ENCODE results near the gene HOXD11.

HOXD11 gene

DNA sequence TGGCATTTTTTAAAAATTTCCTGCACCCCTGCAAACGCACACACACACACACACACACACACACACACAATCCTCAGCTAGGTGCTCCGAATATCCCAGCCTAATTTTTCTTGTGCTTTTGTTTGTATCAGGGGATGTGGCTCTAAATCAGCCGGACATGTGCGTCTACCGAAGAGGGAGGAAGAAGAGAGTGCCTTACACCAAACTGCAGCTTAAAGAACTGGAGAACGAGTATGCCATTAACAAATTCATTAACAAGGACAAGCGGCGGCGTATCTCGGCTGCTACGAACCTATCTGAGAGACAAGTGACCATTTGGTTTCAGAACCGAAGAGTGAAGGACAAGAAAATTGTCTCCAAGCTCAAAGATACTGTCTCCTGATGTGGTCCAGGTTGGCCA lies 12.7 kb upstream of the HOXD11 start:
- DNase-seq = no peak

DNA sequence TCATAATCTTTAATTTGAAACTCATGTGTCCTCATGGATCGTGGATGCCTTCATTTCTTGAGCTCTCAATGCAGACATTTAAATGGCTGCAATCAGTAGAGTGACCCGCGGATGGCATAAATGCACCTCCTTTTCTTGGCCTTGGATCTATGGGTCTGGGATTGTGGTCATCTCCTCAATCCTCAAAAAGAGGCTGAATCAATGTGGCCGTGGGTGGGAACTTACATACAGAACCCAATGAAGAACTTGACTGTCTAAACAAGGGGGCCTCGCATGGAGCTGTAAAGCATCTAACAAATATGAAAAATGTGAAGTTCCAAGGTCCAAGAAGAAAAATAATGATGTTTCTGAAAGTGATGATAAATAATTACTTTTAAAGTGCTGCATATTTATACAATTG lies 11.7 kb upstream of the HOXD11 start:
- no peak for DNase-seq

DNA sequence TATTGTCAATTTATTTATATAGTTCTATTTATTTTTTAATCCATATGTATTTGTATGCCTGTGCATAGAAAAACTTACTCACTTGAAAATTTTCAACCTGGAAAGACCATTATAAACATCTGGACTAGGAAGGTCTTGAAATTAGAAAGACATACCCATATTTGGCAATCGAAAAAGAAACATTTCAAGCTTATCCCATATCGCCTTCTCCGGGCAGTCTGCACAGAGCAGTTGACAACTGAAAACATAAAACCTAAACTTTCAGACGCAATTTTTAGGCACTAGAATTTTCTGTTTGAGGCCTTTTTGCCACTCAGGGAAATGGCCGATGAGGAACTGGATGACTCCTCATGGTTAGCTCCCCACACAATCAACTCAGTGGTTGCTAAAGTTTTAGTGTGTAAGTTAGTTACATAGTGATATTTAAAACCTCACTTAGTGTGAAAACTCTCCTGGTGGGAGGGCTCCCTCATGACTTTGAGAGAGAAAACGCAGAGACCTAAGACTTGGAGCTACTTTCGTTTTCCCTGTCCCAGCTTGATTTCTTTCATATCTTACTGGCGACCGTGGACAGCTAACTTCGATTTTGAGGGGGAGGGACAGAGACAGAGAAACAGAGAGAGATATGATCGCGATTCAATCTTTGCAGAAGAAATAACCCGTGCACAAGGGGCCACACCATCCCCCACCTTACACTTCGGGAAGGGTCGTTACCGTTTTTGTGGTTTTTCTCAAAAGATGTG lies 10.7 kb upstream of the HOXD11 start:
- no peak for DNase-seq

DNA sequence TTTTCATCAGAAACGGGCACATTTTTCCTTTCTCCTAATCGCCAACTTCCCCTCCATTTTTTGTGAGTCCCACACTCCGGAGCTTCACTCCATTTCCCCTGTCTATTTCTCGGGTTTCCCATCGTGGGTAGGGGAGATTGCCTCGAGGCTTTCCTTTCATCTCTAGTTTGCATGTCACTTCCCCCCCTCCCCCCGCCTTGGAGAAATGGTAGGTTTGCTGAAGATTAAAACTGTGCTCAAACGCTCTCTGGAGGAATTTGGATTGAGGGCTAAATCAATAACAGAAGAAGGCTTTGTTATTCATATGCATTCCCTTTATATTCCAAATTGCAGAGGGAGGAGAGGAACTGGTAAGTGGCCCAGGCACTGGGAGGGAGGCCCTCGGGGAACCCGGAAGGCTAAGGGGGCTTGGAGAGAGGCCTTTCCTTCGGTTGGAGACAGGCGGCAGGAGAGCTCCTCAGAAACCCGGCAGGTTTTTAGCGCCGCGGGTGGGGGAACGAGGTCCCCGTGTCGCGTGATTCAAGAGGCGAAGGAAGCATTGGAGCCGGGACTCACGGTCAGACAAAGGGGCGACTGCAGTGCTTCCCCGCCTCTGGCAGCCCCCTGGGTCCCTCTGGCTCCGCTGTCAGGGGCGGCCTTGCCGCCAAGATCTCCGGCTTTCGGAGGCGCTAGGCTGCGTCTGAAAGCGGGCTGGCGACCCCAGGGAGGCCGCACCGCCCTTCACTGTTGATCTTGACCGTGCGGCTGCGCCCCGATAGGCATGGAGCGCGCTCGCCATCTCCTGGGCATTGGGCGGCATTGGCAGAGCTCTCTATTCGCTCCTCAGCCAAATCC lies 9.9 kb upstream of the HOXD11 start:
- peak; percentile 36 for DNase-seq

DNA sequence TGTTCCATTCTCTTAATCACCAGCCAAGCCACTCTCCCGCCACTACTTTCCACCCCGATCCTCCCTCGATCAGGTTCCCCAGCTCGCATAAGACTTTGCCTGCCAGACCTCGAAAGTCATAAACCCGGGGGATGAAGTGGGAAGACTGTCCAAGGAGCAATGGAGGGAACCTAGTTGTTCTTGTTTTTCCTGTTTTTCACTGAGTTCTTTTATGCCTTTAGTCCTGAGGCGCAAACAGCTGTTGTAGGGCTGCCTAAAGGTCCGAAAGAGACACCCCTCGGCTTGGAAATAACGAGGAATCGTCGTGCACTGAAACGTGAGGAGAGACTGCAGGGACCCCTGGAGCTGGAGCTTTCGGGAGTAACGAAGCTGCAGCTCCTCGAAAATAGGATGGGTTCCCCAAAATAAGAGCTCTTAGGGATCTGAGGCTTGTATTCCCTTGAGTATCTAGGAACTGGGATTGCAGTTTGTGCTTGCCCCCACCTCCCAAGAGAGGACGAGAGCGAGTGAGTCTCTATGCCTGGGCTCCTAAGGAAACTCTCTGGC lies 9.2 kb upstream of the HOXD11 start:
- no peak for DNase-seq

DNA sequence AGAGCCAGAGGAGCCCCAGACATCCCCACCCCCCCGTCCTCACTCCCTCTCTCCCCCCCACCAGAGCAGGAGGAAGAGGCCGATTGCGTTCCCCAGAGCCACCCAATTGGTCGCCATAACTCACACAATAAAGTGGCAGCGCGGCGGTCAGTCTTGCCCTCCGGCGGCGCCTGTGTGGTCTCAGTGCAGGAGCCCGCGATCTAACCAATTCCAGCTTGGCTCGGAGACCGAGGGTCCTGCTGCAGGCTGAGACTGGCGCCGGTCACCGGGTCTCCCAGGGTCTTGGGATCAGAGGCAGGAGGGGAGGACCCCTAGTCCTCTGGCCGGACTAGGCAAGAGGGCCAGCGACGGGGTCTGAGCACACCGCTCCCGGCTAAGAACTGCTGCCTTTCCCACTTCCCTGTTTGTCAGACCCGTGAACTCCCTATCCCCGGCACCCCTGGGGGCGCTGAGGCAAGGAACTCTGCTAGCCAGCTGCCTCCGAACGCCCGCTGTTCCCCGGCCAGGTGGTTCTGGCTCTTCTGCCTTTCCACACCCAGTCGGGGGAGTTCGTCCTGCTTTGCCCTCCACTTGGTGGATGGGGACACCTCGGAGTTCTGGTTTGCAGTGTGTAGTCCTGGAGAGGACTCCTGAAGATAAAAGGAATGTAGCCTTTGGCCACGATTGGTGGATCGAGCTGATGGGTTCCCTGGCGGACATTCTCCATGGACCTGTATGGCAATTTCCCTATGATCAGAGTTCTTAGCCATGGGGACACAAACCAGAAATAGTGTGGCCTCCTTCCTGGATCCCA lies 8.5 kb upstream of the HOXD11 start:
- DNase-seq = no peak

DNA sequence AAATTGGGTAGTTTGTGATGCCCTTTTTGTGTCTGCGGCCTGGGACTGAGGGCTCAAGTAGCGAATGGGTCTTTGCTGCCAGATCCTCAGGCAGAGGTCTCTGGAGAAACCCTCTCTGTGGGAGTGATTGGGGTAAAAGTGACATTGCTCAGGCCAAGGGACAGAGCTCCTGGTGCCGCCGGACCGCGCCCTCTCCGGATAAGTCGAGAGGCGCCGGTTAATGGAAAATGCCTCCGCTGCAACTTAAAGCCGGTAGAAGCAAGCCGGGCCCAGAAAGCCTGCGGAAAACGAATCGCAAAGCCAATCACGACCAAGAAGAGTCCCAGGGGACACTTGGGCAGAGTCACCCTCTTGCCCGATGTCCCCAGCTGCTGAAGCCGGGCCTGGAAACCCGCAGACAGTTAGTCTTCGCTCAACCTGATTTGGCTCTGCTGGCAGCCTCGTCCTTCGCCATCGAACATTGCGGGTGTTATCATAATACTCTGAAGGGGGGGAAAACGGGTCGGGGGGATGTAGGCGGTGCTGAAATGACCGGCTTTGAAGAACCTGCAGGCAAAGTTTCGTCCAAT lies 7.8 kb upstream of the HOXD11 start:
- DNase-seq = no peak

DNA sequence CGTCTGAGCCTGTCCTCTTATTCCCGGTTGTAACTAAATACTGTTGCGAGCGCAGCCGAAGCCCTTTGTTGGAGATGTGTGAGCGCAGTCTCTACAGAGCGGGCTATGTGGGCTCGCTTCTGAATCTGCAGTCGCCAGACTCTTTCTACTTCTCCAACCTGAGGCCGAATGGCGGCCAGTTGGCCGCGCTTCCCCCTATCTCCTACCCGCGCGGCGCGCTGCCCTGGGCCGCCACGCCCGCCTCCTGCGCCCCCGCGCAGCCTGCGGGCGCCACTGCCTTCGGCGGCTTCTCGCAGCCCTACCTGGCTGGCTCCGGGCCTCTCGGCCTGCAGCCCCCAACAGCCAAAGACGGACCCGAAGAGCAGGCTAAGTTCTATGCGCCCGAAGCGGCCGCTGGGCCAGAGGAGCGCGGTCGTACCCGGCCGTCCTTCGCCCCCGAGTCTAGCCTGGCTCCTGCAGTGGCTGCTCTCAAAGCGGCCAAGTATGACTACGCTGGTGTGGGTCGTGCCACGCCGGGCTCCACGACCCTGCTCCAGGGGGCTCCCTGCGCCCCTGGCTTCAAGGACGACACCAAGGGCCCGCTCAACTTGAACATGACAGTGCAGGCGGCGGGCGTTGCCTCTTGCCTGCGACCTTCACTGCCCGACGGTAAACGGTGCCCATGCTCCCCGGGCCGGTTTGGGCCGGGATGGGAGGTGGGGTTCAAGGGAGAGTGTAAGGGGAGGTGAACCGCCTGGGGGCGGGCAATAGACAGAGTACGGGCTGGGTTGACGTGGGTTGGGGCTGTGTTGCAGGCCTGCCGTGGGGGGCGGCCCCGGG lies 7.1 kb upstream of the HOXD11 start, which contains the start of gene HOXD12:
Gene HOXD12 (plus strand): TSS at position 68 of the 819 bp plus-strand sequence. CDS start 7 bp downstream, at position 75.
- no peak for DNase-seq

DNA sequence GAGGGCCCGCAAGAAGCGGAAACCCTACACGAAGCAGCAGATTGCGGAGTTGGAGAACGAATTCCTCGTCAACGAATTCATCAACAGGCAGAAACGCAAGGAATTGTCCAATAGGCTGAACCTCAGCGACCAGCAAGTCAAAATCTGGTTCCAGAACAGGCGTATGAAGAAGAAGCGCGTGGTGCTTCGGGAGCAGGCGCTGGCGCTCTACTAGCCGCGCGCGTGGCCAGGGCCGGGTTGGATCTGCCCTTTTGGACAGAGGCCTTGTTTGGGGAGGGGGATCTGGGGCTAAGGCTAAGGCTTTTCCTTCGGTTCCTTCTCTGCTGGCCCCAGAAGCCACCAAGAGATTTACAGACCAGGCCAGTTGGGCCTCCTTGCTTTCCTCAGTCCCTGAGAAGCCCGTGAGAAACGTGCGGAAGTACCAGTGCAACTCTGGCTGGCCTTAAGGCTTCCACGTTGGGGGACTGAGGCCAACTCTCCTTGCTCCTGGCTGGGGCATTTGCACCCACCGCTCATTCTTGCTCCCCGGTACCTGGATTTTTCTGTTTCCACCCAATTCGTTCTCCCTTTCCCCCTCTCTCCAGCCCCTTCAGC lies 6.4 kb upstream of the HOXD11 start:
- no peak for DNase-seq

DNA sequence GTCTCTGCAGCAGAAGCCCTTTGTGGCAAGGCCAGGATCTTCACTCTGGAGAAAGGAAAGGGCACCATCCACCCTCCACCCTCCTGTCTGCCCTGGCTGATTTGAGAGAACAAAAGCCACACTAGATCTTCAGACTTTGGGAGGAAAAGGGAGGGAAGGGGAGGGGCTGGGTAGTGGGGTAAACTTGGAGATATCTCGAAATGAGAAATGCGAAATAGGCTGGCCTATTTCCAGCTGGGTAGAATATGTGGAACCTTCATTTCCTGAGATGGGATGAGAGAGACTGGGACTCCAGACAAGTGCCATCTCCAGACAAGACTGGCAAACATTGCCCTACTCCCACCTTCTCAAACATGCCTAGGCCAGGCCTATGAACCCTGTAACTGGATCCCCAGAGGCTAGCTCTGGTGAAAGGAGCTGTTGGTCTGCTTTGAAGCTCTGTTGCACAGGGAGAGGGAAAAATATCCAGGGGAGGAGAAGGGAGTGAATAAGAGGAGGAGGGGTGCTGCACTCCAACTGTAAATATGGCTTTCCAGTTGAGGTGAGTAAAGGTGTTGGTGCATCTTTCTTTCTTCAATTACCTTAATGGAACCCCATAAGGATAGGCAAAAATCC lies 5.8 kb upstream of the HOXD11 start:
- no peak for DNase-seq

DNA sequence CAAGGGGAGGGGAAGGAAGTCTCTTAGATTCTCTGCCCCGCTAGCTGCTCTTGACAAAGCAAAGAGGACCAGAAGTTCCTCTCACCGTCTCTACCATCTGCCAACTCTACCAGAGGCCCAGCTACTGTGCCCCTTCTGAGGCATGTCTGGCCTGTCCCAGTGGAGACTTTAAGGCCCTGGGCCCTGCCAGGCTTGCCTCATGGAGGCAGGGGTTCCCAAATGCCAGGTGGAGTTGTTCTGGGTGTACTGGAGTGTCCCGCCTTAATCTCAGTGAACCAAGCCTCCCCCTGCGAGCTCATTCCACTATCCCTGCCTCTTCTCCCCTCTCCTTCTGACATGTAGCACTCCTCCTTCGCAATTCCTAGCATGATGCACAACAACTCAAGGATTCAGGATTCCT lies 5.2 kb upstream of the HOXD11 start:
- no peak for DNase-seq

DNA sequence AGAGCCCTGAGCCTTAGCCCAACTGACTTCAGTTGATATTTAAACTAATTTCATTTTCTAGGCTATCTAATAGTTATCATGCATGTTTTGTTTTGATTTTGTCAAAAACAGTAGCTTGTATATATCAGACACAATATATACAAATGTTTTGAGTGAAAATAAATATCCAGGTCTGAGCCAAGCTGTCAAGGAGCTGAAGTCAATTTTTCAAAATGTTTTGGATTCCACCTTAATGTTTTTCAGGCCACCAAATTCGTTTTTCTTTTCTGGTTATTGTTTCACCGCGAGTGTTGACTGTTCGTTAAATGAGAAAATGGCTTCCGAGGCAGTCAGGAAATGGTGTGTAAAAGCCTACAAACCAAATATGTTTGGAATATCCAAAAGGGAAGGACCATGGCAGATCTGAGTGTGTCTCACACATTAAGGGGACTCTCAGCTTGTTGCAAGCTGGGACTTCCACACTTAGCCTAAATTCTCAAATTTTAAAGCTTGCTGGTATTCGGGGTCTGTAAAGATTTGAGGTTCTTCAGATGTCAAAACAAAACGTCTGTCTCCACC lies 4.7 kb upstream of the HOXD11 start:
- DNase-seq = no peak

DNA sequence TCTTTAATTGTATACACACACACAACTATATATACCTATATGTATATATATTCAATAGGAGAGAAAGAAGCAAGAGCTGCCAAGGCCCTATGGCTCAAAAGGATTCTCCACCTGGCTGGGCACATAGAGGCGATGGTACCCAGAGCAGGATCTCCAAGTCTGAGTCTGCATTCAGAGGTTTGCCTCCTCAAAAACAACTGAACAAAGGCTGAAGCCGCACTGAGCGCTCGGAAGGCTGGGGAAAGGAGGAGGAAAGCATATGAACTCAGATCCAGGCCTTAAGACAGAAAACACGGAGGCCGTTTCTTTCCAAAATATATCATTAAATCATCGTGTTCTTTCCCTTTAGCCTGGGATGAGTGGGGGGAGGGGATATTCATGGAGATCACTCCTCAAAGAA lies 3.9 kb upstream of the HOXD11 start:
- DNase-seq = no peak

DNA sequence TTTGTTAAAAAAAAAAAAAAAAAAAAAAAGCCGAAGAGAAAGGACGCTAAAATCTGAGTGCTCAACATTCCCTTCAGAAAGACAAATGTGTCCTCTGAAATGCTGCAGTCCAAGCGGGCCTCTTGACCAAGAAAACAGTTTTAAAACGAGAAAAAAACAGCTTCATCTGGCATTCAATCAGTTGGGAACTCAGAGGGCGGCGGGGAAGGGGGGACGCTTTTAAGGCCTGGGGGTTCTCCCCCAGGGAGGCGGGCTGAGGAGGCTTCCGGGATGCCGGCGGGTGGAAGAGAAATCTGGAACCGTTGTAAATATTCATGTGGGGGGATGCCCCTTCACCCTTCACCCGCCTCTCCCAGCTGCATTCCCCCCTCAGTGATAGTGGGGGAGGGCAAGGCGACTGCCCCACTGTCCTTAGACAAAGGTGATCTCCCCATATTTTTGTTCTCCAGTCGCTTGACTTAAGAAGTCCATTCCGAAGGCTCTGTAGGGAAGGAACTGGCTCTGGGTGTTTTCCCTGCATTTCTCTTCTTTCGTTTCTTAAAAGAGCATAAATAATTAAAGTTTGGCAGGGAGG lies 3.3 kb upstream of the HOXD11 start:
- DNase-seq = no peak

DNA sequence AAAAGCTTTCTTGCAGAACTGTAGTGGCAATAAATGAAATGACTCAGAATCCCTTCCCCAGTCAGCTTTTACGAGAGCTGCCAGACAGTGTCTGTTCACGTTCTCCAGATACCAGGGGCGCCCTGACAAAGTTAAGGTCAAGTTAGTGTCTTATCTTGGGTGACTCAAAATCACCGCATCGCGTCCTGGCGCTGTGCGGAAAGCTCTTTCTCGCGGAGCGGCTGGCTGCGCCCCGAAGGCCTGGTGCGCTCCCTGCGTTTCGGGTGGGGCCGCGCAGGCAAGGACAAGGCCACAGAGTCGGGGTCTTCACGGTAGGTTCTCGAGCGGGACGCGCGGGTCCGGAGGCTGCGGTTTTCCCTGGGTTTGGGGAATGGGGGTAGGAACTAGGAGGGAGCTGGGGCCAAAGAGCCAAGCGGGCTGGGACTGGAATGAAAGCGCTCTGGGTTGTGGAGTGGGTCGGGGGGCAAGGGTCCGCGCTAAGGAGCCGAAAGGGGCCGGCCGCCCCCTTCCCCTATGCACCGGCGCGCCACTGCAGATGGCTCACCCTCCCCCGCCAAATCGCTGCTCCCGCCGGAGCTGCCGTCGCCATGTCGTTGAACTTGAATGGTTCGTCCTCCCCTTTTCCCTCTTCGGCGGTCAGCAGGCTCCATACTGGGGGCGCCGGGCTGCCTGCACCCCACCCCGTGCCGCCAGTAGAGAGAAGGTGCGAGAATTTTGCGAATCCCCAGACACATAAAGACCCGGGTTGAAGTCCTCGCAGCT lies 2.6 kb upstream of the HOXD11 start:
- no peak for DNase-seq

DNA sequence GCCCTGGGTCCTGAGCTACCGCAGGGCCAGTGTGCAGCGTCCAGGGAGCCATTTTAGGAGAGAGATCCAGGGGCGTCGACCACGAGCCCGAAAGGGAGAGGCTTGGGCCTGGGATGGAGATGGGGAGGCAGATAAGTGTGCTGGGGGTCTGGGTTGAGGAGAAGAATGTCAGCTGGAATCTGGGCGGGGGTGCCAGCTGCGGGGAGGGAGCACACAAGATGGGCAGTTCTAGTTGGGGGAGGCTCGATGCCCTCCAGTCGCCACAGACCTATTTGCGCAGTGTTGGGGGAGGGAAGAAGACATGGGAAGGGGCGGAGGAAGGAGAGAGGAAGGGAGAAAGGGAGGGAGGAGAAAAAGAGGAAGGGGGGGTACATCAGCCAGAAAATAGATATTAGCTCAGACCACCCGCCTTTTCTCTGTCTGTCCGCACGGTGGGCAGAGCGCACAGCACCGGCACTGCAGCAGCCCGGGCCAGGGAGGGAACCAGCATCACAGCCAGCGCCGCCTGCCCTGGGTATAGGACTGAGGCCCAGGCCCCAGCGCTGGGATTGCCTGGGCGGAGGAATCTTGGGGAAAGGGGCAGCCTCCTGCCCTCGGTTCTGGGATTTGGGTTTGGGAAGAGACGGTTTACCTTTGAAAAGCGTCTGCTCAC lies 1.9 kb upstream of the HOXD11 start:
- no peak for DNase-seq

DNA sequence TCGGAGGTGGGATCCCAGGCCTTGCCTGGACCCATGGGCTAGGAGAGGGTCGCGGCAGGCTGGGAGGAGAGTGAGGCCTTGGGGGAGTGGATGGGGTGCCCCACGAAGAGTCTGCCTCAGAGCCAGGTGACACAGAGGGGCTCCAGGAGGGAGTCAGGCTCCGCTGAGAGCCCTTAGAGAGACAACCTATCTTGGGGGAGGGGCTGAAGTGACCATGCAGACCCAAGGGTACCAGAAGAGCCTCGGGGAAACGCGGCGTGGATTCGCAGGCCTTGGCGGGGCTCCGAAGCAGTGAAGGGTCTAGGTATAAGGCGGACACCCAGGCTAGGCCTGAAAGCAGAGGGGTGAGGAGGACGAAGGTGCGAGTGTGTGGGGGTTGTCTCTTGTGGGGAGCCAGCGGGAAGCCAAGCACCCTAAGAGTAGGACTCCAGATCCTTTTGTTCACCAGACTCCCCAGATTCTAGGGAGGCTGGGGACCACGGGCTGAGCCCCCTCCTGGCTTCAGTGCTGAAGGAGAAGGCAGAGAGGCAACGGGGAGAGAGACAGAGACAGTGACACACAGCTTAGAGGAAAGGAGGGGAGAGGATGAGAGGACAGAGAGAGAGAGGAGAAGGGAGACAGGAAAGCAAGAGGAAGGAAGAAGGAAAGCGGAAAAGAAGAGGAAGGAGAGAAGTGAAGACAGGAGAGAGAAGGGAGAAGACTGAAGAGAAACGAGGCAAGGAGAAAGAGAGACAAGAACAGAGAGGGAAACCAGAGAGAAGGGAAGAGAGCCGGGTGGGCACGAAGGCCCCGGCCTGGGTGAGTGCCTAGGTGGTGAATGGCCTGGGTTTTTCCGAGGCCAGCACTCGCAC lies 1.1 kb upstream of the HOXD11 start:
- DNase-seq = no peak

DNA sequence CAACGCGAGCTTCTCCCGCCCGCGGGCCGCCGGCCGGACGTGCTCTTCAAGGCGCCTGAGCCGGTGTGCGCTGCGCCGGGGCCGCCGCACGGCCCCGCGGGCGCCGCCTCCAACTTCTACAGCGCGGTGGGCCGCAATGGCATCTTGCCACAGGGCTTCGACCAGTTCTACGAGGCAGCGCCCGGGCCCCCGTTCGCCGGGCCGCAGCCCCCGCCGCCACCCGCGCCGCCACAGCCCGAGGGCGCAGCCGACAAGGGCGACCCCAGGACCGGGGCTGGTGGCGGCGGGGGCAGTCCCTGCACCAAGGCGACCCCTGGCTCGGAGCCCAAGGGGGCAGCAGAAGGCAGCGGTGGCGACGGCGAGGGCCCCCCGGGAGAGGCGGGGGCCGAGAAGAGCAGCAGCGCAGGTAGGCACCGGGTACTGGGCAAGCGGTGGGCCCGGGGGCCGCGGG lies 676 bp downstream of the HOXD11 start:
- no peak for DNase-seq
